Vagina (tissue), 2 donors: ENCODE results near the gene DENND2A.

ENCODE experiments used
- POLR2AphosphoS5 ChIP-seq, 2 donors: sonication (generic); formaldehyde crosslinking; IDR thresholded peaks; one replicate each; pipeline ENCODE4 v1.9.0; 2017; ENCODE audit warnings: antibody characterized with exemption in 2 of 2, mild to moderate bottlenecking in 2 of 2, low read depth in 1 of 2; ENCODE audit not compliant: insufficient read depth in 1 of 2
- TF ChIP-seq, protein P1 (sequence below), 3 experiments: fragments of 450-650 bp in 2 of 3; fragments of 200-600 bp in 1 of 3; sonication (generic) in 1 of 3; IDR thresholded peaks; one replicate each; pipeline ENCODE4 v1.5.1; 2017 to 2019; ENCODE audit warnings: antibody characterized with exemption in 3 of 3, mild to moderate bottlenecking in 2 of 3, moderate library complexity in 2 of 3

DNA sequence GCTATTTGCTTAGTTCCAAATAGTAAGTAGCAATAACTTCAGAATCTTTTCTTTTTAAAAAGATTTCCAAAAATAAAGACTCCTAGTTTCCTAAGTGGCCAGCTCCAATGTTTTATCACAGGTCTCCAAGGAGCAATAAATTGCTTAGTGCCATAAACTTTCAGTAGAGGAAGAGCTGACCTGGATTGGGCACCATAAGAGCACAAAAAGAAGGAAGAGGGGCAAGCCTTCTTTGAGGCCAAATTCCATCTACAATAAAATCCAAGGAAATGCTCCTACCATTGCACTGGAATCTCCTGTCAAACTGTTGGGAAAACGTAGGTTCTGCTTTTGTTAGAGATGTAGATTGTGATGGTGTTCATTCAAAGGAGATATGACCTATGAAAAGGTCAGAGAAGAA lies 64.0 kb downstream of the DENND2A start:
- TF ChIP-seq, protein P1, sequence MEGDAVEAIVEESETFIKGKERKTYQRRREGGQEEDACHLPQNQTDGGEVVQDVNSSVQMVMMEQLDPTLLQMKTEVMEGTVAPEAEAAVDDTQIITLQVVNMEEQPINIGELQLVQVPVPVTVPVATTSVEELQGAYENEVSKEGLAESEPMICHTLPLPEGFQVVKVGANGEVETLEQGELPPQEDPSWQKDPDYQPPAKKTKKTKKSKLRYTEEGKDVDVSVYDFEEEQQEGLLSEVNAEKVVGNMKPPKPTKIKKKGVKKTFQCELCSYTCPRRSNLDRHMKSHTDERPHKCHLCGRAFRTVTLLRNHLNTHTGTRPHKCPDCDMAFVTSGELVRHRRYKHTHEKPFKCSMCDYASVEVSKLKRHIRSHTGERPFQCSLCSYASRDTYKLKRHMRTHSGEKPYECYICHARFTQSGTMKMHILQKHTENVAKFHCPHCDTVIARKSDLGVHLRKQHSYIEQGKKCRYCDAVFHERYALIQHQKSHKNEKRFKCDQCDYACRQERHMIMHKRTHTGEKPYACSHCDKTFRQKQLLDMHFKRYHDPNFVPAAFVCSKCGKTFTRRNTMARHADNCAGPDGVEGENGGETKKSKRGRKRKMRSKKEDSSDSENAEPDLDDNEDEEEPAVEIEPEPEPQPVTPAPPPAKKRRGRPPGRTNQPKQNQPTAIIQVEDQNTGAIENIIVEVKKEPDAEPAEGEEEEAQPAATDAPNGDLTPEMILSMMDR (IDR thresholded peaks at IDR 0.05), result no peak
- TF ChIP-seq POLR2AphosphoS5 (IDR thresholded peaks at IDR 0.05; ENCODE audit: insufficient read depth in 1 of 2, low read depth in 1 of 2), result no peak
